Measurements from ENCODE around the gene SETD2.

SETD2 gene

GRCh38 chr3:47008234-47008796, 155.6 kb downstream of the SETD2 start:
- no peak for DNase-seq

- no peak for DNase-seq
These were observed 156.3 kb downstream of the SETD2 start for GRCh38 chr3:47007482-47008233.

DNA sequence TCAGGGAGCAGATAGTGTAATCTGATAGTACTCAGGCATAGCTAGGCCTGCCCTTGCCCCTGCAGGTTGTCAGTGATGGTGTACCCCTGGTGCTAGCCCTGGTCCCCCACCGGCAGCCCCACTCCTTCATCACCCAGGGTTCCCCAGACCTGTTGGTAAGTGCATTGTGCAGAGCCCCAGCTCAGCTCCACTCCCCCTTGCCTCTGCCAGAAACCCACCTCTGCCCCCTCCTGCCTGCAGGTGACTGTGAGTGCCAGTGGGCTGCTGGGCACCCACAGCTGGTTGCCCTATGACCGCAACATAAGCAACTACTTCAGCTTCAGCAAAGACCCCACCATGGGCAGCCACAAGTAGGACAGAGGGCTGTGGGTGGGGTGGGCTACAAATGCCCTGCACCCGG, 156.9 kb downstream of the SETD2 start:
- DNase-seq = no peak

DNA sequence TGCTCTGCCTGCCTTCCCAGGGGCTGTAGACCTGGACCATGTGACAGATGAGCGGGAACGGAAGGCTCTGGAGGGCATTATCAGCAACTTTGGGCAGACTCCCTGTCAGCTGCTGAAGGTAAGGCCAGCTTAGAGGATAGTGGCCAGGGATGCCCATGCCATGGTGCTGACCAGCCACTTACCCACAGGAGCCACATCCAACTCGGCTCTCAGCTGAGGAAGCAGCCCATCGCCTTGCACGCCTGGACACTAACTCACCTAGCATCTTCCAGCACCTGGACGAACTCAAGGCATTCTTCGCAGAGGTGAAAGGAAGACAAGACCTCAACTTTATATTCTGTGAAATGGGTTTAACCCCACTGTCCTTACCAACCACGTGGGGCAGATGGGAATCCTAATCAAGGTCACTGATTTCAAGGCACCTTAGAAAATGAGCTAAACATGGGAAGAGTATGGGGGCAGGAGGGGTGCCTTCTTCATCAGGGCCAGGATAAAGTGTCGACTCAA, 157.7 kb downstream of the SETD2 start:
- no peak for DNase-seq

DNA sequence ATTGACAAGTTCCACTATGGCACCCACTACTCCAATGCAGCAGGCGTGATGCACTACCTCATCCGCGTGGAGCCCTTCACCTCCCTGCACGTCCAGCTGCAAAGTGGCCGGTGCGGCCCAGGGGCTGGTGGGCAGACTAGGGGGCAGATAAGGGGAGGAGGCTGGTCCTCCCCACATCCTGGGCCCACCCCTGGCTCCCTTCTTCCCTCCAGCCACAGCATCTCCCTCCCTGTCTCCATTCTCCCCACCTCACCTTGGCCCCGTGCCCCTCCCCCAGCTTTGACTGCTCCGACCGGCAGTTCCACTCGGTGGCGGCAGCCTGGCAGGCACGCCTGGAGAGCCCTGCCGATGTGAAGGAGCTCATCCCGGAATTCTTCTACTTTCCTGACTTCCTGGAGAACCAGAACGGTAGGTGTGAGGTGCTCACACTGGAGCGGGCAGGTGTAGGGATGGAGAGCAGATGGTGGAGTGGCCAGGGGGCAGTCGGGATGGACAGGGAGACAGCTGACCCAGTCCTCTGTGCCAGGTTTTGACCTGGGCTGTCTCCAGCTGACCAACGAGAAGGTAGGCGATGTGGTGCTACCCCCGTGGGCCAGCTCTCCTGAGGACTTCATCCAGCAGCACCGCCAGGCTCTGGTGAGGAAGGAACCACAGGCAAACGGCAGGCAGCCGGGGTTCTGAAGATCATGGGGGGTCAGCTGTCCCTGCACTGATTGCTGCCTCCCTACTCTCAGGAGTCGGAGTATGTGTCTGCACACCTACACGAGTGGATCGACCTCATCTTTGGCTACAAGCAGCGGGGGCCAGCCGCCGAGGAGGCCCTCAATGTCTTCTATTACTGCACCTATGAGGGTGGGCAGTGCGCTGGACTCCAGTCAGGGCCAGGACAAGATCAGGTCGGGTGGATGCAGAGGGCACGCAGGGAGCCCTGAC, 158.4 kb downstream of the SETD2 start:
- DNase-seq = no peak

DNA sequence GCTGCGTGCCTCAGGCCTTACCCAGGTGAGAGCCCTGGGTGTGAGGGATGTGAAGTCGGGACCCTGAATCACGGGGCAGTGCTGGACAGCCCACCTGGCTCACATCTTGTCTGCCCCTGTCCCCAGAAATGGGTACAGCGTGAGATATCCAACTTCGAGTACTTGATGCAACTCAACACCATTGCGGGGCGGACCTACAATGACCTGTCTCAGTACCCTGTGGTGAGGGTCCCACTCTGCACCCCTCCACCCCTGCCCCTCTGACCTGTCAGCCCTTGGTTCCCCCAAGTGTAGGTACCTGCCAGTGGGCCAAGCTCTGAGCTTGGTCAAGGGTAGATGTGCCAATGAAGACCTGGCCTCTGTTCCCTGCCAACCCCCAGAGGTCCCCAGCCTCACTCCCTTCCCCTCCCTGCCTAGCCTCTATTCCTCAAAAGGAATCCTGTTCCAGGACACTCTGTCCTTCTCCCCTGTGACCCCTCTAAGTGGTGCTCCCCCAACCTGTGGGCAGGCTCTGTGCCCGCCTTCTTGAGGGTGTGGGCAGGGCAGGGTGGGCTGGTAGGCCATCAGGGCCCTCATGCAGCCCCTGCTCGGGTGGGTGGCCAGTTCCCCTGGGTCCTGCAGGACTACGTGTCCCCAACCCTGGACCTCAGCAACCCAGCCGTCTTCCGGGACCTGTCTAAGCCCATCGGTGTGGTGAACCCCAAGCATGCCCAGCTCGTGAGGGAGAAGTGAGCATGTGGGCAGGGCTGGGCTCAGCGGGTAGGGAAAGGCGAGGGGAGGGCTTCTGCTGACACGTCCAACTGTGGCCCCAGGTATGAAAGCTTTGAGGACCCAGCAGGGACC, 159.3 kb downstream of the SETD2 start:
- no peak for DNase-seq

- DNase-seq = no peak
These were observed 160.2 kb downstream of the SETD2 start for GRCh38 chr3:47003461-47004368.

- DNase-seq = no peak
These were observed 160.9 kb downstream of the SETD2 start for GRCh38 chr3:47003056-47003410.

- DNase-seq = no peak
These were observed 161.5 kb downstream of the SETD2 start for GRCh38 chr3:47002171-47003055.

DNA sequence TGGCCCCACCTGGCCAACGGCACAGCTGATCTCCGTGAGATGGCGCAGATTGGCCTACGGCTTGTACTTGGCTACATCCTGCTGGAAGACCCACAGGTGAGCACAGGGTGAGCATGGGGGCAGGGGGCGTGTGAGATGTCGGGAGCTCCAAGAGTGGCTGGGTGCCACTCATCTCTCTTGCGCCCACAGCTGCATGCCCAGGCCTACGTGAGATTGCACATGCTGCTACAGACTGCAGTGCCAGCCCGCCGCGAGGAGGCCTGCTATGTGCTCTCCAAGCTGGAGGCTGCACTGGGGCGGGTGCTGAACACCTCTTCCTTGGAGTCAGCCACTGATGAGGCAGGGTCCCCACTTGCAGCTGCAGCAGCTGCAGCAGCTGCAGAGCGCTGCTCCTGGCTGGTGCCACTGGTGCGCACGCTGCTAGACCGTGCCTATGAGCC, 162.2 kb downstream of the SETD2 start:
- no peak for DNase-seq

DNA sequence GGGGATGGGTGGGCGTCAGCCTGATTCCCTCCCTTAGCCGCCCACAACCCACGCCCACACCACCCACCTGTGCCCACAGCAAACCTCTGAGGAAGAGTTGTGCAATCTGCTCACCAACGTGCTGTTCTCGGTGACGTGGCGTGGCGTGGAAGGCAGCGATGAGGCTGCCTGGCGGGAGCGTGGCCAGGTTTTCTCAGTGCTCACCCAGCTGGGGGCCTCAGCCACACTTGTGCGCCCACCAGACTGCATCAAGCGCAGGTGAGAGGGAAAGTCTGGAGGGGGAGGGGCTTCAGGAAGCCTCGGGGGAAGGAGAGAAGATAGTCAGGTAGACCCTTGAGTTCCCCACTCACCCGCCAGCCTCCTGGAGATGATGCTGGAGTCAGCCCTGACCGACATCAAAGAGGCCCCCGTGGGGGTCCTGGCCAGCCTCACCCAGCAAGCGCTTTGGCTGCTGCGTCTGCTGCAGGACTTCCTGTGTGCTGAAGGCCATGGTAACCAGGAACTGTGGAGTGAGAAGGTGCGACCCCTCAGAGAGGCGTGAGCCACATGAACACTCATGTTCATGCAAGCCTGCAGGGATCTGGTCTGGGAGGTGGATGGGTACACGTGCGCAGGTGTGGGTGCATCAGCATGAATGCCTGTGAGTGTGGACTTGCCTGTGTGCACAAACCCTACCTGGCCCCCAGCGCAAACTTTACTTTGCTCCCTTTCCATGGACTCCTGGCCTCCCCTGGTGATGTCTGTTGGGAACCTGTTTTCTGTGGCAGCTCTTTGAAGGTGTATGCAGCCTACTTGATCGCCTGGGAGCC, 162.8 kb downstream of the SETD2 start:
- DNase-seq = no peak

DNA sequence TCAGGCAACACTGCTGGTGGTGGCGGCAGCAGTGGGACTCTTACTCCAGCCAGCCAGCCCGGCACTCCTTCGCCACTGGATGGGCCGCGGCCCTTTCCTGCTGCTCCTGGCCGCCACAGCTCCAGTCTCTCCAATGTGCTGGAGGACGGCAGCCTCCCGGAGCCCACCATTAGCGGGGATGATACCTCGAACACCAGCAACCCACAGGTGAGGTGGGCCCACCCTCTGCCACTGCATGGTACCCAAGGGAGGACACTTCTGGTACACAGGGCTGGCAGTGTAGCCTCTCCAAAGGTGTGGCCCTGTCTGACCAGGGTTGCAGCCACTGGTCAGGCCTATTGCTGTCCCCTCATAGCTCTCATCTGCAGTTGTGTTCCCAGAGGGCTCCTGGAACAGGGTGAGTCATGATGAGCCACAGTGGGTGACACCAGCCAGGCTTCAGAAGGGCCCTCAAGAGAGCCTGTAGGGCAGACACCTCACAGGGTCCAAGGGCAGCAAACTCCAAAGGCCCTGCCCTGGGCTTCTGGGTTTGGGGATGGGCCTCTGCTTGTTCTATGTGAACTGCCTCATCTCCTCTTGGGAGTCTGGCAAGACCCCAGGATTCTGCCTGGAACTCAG, 163.6 kb downstream of the SETD2 start:
- DNase-seq = no peak

- DNase-seq = no peak
These were observed 164.3 kb downstream of the SETD2 start for GRCh38 chr3:46999516-47000197.

- peak in 1 of 3 experiments; percentile 0 for DNase-seq
These were observed 164.9 kb downstream of the SETD2 start for GRCh38 chr3:46998852-46999515.

DNA sequence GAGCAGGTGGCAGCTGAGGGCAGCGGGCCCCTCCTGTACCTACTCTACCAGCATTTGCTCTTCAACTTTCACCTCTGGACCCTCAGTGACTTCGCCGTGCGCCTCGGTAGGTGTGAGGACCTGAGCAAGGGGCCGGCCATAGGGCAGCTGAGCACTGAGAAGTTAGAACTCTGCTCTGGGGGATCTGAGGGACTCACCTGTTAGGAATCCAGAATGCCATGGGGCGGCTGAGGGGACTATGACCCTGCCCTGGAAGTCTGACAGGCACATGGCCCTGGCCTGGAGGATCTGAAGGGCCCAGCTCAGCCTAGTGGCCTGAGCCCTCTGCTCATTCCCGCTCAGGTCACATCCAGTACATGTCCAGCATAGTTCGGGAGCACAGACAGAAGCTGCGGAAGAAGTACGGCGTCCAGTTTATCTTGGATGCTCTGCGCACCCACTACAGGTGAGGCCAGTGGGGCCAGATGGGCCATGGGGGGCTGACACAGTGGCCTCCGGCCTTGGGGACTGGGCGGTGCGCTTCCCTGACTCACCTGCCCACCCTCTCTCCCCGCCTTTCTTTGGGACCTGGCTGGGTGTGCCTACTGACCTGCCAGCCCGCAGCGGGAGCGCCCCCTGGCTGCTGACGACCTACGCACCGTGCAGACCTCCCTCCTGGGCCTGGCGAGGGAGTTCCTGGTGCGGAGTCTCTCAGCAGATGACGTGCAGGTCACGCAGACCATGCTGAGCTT, 165.6 kb downstream of the SETD2 start:
- DNase-seq = peak in 1 of 3 experiments; percentile 13

GRCh38 chr3:46997453-46998091, 166.3 kb downstream of the SETD2 start:
- no peak for DNase-seq

All from NCI-H1417 (cell line).